ENCODE results near the gene USP21.
A peak's percentile ranks its signal among the peaks of the same experiment; 100 is the strongest.

The USP21 gene

GRCh38 chr1:161193561-161194235, 34.4 kb downstream of the USP21 start:
- DNase-seq (ENCODE audit: low read depth in 2 of 2), result no peak

DNA sequence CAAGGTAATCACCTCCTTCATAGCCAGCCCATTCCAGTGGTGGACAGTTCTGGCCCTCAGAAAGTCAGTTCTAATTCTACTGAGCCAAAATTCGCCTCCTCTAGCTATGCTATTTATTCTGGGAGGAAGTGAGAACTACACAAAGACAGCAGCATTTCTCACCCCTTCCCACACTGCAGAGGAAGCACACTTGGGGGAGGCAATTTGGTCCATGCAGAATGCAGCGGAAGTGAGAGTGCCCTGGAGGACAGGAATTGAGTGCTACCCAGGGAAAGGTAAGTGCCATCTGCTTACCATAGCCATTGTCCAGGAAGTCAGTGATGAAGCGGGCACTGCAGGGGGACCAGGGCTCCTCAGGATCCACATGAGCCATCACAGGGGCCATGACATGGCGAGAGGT, 35.9 kb downstream of the USP21 start:
- no peak for DNase-seq (ENCODE audit: low read depth in 2 of 2)

DNA sequence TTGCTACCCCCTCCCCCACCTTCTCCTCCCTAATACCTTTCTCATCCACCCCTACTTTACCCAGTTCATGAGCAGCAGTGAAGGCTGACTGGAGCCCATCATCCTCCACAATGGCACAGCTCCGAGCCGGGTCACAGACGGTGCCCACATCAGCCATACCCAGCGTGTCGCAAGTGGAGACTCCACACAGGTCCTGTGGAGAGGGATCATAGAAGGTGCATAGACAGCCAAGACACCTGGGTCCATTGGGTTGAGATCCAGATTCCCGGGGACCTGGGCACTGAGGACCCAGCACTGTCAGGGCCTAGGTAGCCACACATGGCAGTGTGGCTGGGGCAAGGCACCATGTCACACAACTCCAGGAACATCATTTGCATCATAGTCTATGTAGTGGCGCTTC, 36.8 kb downstream of the USP21 start:
- DNase-seq (ENCODE audit: low read depth in 2 of 2), result no peak

DNA sequence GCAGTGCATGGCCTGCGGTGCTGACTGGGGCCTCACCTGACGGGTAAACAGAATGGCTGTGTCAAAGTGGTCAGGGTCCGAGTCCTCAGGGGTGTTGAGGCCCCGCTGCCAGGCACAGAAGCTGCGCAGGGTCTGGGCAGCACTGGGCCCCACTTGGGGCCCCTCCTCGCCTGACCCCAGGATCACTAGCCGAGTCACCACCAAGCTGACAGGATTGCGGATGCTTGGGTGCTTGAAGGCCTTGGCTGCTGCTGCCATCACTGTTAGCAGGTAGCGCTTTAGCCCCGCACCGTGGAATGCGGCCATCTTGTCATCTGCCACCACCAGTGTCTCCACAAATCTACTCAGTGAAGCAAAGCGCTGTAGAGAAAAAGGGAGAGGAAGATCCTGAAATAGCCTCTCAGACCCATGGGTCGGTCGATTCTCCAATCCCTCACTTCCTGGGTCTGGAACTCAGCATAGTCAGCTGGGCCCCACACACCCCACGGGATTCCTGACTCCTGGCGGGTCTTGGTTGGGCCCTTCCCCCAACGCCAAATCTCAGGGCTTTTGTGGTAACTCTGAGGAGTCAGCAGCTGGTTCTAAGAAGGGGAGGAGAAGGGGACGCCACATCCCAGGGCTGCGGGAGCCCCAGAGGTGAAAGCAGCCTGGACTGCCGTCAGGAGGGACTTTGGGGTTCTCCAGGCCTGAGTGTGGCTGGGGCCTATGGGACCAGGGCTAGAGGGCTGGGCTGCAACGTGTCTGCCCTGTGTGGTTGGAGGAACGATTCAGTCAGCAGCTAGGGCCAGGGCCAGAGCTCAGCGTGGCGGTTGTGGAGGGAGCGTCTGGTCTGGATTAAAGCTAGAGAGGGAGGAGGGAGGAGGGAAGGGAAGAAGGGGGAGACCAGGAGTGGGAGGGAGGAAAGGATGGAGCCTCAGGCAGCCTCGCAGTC, 37.5 kb downstream of the USP21 start:
- no peak for DNase-seq (ENCODE audit: low read depth in 2 of 2)

DNA sequence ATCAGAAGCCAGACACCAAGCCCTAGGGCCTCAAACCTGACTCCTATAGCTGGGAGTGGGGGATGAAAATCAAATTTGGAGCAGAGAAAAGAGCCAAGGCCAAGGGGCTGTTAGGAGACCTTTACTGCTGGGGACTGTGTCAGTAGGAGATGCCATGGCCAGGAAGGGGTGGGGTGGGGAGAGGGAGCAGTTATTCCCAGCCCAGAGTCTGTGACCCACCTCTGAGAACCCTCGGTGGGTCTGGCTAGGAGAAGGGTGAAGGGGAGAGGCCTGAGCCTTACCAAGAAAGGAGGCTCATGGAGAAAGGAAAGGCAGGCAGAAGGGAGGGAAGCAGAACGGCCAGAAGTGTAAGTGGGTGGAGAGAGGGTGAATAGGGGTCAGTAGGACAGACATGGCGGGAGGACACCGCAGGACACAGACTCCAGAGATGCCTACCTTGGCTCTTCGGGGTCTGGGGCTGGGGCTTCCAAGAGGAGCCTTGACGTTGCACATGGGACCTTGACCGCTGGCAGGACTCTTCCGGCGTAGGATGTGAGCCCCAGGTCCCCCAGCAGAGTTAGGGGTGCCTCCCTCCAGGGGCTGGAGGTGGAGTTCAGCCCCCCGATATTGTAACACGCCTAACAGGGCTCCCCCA, 38.4 kb downstream of the USP21 start:
- no peak for DNase-seq (ENCODE audit: low read depth in 2 of 2)

DNA sequence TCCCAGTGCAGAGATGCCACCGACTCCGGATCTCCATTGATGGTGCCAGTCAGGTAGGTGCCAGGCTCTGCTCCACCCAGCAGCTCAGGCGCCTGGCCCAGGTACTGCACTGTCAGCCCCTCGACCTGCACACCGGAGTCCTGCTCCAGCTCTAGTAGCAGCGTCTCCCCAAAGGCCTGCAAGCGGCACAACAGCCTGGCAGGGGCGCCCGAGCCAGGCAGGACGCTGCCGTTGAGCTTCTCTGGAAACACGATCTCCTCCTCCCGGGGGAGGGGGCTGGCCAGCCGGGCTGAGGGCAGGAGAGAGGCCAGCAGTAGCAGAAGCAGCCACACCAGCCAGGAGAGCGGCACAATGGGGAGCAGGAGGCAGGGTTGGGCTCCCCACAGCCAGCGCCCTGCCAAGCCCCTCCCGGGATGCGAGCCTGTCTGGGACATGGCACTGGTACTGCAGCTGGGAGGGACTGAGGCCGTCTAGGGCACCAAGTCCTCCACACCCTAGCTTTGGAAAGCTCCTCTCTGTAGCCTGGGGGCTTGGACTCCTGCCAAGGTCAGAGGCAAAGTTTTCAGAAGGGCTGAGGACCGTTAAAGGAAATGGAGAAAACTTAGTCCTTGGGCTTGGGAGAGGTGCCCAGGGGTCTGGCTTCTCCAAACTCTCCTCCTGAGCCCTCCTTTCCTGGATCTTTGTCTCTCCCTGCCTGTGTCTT, 39.0 kb downstream of the USP21 start:
- no peak for DNase-seq (ENCODE audit: low read depth in 2 of 2)

DNA sequence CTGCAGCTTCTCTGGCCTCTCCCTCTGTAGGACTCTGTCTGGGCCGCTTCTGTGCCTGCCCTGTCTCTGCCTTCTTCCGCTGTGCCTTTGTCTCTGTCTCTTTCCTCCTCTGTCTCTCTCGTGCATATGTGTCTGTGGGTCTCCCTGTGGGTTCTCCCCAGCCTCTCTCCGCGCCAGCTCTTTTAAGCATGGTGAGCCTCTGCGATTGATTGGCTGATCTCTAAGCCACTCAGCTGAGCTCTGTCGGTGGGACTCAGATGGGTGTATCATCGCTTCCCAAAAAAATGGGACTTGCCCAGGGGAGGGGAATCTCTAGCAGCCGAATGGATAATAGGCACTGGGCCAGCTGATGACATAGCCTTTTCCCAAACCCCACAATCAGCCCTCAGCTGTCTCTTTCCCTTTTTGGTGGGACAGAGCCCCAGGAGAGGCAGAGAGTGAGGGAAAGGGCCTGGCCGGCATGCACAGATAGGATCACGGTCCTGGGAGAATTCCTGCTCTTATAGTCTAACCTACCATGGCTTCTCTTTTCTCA, 39.7 kb downstream of the USP21 start, which contains the start of gene ADAMTS4:
Gene ADAMTS4, minus strand, starts transcription at position 158 of the 535 bp plus-strand sequence. CDS start 427 bp downstream, outside the sequence.
- no peak for DNase-seq (ENCODE audit: low read depth in 2 of 2)

DNA sequence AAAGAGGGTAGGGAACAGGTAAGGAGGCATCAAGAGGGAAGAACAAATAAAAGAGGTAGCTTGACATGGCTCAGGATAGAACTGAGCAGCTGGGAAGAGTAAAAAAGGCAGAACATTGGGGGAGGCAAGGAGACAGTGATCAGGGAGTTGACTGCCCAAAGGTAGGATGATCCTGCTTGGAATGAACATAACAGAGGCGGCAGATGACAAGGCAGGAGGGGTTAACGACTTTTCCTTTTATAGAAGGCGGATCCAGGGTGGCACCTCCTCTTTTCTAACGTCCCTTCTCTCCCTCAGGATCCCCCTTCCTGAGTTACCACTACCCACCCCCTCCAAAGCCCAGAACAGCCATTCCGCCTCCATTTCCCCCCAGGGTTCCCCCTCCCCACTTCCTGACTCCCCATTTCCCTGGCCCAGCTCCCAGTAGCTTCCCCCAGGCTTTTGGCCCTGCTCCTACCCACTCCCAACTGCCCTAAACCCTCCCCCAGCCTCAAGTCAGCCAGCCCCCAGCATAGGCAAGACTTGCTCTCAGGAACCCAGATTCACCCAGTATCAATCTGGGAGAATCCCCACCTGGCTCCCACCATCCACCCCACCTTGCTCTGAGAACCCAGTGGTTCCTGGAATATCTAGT, 40.3 kb downstream of the USP21 start:
- DNase-seq (ENCODE audit: low read depth in 2 of 2), result no peak

GRCh38 chr1:161200421-161200991, 41.2 kb downstream of the USP21 start:
- DNase-seq (ENCODE audit: low read depth in 2 of 2), result no peak

- DNase-seq (ENCODE audit: low read depth in 2 of 2), result no peak
Observed at GRCh38 chr1:161200992-161201835, 41.9 kb downstream of the USP21 start.

GRCh38 chr1:161201836-161202712, 42.8 kb downstream of the USP21 start, which contains the start of gene NDUFS2:
Gene NDUFS2, plus strand, starts transcription at chr1:161202367. Its CDS starts 19 bp downstream, at chr1:161202386.
- peak; percentile 87 to 91 for DNase-seq (ENCODE audit: low read depth in 2 of 2)

DNA sequence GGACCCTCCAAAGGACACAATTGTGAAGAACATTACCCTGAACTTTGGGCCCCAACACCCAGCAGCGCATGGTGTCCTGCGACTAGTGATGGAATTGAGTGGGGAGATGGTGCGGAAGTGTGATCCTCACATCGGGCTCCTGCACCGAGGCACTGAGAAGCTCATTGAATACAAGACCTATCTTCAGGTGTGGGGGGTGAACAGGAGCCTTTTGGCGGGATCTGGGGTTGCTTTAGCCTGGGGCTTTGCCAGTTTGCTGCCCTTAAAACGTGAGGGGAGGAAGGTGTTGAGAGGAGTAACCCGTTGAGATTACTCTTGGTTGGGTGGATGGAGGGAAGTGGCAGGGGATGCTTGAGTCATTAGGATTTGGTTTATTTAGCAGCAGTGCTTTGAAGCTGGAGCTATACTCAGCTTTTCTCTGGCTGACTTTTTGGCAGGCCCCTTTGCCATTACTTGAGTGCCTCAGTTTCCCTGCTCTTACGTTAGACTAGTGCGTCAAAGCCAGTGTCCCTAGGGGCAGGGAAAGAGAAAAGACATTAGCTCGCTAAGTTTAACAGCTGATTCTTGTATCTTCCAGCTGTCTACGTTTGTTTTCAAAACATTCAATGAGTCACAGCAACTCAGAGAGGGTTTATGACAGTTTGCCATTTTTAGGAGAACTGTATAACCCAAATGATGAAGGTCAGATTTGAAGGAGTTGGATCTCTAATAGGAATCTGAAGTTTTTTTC, 47.3 kb downstream of the USP21 start:
- no peak for DNase-seq (ENCODE audit: low read depth in 2 of 2)

- no peak for DNase-seq (ENCODE audit: low read depth in 2 of 2)
Observed at GRCh38 chr1:161207173-161207572, 47.9 kb downstream of the USP21 start.

DNA sequence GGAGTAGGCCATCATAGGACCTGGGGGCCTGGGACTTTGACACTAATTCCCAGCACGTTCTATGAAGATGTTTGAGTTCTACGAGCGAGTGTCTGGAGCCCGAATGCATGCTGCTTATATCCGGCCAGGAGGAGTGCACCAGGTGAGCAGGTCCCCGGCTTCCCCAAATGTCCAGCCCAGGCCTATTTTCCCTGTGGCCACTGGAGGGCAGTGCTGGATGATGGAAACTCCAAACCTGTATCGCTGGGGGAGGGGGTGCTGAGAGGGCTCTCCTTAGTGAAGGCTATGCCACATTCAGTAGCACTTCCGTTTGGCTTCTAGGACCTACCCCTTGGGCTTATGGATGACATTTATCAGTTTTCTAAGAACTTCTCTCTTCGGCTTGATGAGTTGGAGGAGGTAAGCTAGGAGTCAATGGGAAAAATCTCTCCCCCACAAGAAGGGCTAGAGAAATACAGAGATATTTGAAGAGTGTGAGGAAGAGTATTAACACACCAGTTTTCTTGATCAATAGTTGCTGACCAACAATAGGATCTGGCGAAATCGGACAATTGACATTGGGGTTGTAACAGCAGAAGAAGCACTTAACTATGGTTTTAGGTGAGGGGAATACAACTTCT, 50.6 kb downstream of the USP21 start:
- DNase-seq (ENCODE audit: low read depth in 2 of 2), result peak; percentile 69 to 70

GRCh38 chr1:161214369-161214768, 55.1 kb downstream of the USP21 start:
- DNase-seq (ENCODE audit: low read depth in 2 of 2), result no peak

- no peak for DNase-seq (ENCODE audit: low read depth in 2 of 2)
Observed at GRCh38 chr1:161215076-161215475, 55.8 kb downstream of the USP21 start, which contains the start of gene FCER1G. Gene FCER1G, plus strand, starts transcription at chr1:161215295. Its CDS starts 27 bp downstream, at chr1:161215322.
